Subcutaneous adipose tissue (tissue), 4 donors: ENCODE data around the gene ARMC3. TPM values are rescaled to one million over a fixed set of nuclear protein-coding genes. Genes with fewer than 3 reads are reported as not detected.

Experiments
- total RNA-seq, 4 donors: library from RNA; depleted of rRNA; stranded (reverse); fragments of >200 nt; gene quantifications; one replicate each; pipeline ENCODE4 v1.1.0, GENCODE V29; 2016
- TF ChIP-seq, protein P1 (sequence below): fragments of 450-650 bp; IDR thresholded peaks from one replicate; pipeline ENCODE4 v1.5.1; 2016; ENCODE audit warnings: low read depth, mild to moderate bottlenecking, control low read depth, antibody characterized with exemption, moderate library complexity

Gene ARMC3
- total RNA-seq, 4 donors from 2014 or later = not detected

DNA sequence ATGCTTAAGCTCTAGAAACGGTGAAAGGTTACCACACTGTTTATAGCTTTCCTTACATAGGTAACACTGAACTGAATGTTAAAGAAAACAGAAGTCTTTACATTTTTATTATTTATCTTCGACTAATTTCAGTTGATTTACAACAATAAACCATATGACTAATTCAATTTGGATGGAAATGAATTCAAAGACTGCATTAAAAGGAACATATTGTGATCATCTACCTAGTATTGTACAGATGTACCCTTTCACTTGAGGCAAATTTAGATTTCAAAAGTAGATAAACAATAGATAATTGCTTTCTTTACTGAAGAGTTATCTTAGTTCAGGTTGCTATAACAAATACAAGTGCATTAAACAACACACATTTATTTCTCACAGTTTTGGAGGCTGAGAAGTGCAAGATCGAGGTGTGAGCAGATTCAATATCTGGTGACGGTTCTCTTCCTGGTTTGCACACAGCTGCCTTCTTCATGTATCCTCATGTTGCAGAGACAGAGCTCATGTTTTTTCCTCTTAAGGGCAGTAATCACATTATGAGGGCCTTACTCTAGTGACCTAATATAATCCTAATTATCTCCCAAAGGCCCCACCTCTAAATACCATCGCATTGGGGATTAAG, 15.0 kb upstream of the ARMC3 start:
- TF ChIP-seq, protein P1, sequence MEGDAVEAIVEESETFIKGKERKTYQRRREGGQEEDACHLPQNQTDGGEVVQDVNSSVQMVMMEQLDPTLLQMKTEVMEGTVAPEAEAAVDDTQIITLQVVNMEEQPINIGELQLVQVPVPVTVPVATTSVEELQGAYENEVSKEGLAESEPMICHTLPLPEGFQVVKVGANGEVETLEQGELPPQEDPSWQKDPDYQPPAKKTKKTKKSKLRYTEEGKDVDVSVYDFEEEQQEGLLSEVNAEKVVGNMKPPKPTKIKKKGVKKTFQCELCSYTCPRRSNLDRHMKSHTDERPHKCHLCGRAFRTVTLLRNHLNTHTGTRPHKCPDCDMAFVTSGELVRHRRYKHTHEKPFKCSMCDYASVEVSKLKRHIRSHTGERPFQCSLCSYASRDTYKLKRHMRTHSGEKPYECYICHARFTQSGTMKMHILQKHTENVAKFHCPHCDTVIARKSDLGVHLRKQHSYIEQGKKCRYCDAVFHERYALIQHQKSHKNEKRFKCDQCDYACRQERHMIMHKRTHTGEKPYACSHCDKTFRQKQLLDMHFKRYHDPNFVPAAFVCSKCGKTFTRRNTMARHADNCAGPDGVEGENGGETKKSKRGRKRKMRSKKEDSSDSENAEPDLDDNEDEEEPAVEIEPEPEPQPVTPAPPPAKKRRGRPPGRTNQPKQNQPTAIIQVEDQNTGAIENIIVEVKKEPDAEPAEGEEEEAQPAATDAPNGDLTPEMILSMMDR = no peak

DNA sequence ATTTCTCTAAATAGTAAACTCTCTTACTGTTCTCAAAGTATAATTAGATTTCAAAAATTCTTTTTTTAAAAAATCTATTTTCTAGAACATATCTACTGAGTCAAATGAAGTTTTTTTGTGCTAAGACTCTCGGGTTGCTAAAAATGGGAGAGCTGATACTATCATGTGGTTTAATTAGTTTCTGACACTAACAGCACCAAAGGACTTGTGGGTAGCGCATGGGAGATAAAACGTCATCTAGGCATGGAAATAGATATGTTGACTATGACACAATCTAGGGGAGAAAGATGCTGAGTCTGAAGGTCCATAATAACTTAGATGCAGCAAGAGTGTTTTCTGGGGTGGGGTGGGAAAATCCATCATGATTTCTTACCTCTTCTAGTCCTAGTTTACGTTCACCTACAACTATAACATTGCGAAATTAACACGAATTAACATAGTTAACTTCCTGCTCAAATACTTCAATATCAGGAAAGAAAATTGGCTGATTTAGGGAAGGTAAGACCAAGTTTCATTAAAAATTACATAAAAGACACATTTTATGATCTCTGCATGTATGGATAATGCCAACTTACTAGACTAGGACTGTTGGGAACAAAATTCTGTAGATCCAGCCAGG, 14.3 kb upstream of the ARMC3 start:
- TF ChIP-seq, protein P1 = no peak

DNA sequence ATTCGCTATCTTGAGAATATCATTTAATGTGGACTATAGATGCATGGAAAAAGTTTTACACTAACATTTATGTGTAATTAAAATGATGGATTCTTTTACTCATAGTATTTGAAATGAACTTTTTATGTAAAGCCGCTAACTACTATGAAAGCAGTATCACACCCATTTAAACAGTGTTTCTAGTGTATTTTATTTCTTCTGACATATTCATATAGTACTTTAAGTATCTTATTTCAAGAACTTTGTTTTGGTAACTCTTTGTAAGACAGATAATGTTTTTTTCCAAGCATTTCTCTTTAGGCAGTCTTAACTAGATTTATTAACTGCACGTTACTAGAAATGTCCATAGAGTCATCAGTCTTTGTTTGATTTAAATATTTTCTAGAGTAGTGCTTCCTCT, 12.5 kb upstream of the ARMC3 start:
- TF ChIP-seq, protein P1 = no peak

DNA sequence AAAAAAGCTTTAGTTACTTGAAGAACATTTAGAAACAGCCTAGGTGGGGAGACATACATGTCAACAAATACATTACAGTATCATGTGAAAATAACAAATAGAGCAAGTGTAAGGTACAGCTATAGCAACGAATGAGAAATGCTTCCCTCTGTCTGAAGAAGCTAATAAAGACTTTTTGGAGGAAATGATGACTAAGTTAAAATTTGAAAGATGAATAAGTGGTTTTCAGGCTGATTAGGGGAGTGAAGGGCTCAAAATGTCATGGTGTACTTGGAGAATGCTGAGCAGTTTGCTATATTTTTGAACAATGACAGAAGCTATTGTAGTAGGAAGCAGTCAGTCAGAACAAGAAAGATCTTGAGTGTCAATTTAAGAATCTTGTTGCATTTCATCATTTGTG, 2.8 kb upstream of the ARMC3 start:
- TF ChIP-seq, protein P1 = no peak

DNA sequence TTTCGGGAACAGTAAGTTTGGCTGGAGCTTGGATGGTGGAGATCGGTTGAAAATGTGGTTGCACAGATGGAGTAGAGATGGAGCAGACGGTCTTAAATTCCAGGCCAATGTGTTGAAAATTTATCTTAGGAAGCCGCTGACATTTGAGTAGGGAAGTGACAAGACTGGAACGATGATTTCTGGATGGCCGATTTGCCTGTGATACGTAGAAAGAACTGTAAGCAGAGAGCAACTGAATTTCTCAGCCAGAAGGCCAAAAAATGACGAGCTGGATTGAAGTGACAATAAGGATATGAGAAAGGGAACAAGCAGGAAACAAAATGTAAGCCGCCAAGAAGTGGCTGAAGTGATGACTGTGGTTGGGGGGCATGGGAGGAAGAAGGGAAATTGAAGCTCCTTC, 687 bp upstream of the ARMC3 start:
- TF ChIP-seq, protein P1 = no peak

DNA sequence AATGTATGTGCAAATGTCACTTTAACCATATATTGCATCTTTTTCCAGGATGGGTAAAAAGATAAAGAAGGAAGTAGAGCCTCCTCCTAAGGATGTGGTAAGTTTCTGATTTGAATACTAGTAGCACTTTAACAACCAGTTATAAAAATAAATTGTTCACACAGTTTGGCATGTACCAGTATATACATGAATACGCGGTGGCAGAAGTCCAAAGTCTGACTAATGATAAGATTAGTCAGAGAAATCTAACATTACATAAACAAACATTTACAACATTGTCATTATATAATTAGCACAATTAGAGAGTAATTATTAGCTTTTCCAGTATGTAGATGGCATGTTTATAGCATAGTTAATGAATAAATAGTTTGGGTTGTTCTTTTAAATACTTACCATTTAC, 4.1 kb downstream of the ARMC3 start:
- TF ChIP-seq, protein P1 = no peak

DNA sequence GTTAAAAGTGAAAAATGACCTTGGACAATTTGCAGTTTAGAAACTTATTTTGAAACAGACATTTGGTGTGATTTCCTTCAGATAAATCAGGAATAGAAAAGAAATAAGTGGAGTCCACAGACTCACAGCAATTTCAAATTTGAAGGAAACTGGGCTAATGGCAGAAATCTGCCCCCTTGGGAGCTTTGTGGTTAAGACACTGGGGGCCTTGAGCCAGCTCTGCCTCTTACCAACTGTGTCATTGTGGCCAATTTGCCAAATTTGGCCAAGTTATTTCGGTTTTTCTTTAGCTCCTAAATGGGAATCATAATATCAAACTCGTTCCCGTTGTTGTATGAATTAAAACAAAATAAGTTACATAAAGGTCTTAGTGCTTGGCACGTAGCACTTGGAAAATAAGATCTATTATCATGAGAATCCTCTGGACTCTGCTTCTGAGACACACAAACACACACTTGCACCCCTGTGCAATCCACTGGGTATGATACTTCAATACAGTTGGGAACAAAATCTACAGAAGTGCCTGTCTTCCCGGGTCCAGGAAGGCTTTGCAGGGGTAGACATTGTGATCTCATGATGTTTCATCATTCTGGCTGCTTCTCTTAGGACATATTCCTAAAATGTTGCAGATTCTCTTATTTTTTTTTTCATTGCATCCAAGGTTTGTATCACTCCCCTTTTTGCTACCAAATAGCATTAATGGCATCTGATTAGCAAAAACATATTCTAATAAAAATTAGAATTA, 4.9 kb downstream of the ARMC3 start:
- TF ChIP-seq, protein P1 = no peak
